ENCODE results near the gene EDA.

EDA gene

DNA sequence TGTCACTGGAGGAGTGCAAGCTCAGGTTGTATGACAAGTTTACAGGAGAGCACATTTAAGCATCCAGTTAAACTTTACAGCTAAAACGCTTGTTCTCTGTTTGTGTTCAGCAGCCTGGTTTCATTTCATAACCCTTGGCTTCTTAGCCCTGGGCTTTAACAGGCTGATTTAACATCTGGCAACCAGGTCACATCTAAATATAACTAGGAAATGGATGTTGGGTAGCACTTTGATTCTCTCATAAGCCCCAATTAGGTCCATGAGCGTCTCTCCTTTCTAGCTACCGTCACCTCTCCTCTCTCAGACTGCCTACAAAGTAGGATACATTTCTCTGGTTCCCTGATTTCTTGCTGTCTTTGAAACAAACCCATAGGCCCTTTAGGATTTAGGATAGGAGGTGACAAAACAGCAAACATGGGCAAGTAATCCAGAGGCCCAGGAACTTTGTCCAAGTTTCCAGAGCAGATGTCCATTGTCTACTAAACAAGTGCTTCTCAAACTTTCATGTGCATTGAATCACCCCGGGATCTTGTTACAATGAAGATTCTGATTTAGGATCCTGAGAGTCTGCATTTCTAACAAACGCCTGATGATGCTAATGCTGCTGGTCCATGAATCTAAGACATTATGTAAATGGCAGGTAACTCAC lies 468.8 kb downstream of the EDA start:
- no peak for DNase-seq

DNA sequence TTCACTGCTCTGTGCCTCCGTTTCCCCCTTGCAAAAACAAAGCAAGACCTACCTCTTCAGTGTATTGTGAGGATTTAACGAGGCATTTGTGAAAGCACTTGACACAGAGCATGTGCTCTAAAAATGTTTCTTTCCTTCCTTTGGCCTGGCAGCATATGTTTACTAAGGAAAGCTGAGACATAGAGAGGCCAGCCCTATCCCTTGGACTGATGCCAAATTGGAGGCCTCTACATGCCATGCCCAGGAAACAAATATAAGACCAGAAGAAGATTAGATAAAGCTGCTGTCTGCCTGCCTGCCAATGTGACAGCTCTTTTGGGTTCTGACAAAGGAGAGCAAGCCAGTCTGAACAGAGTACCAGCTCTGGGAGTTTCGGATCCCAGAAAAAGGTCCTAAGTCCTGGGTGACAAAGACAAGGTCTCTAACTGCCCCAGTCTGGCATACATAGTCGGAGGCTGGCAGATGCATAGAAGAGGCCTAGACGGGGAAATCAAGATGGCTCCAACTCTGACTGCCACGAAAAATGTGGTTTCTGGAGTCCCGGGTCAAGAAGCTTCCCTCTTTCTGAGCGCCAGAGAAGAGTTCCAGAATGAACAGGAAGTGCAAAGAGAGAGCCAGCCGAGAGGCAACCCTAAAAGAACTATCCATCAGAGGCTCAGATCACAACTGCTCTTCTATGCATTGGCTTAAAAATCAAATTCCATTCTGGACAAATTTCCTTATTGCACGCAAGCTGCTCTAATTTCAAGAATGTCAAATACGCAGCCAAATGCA lies 472.1 kb downstream of the EDA start:
- no peak for DNase-seq

DNA sequence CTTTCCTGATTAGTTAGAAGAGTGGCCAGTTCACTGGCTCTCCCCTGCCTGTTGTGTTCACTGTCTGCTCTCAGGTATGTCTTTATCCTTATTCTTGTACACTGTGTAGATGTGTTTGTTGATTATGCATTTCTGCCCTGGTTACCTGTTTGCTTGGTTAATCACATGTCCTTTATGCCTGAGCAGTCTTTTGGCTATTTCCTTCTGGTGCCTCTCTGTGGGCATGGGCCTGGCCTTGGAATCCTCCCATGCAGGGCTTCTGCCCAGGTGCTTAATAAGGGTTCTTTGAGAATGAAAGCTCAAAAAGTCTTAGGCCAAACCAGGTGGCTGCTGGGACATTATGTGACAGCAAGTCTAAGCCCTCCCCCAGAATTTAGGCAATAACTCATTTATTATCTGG lies 472.8 kb downstream of the EDA start:
- DNase-seq: no peak

Measured in left hindlimb (tissue), 1 donor.